Parathyroid adenoma (tissue), 2 donors: ENCODE data around the gene ACOT7.
"Not testable (repeated sequence)": the region's sequence is repeated elsewhere in the genome, so short reads cannot be mapped to it uniquely, and the experiment has no call there.

Experiments used
- H2AFZ ChIP-seq: fragments of 300-600 bp; sonication (generic); one replicate; pipeline ENCODE4 v1.7.0; 2017; ENCODE audit warnings: antibody characterized with exemption, mild to moderate bottlenecking
- H3K27ac ChIP-seq: fragments of 300-600 bp; sonication (generic); one replicate; pipeline ENCODE4 v1.7.0; 2017
- H3K27me3 ChIP-seq: fragments of 300-600 bp; sonication (generic); one replicate; pipeline ENCODE4 v1.7.0; 2017; ENCODE audit warnings: low read length; ENCODE audit not compliant: control insufficient read depth, insufficient read depth
- H3K36me3 ChIP-seq: fragments of 300-600 bp; sonication (generic); one replicate; pipeline ENCODE4 v1.7.0; 2017; ENCODE audit warnings: low read length; ENCODE audit not compliant: control insufficient read depth, insufficient read depth
- H3K4me1 ChIP-seq: fragments of 300-600 bp; sonication (generic); one replicate; pipeline ENCODE4 v1.7.0; 2017; ENCODE audit warnings: control low read depth
- H3K4me2 ChIP-seq: fragments of 300-600 bp; sonication (generic); one replicate; pipeline ENCODE4 v1.7.0; 2017; ENCODE audit warnings: low read length
- H3K4me3 ChIP-seq: fragments of 300-600 bp; sonication (generic); one replicate; pipeline ENCODE4 v1.7.0; 2017; ENCODE audit warnings: low read depth, low read length
- H3K79me2 ChIP-seq: fragments of 300-600 bp; sonication (generic); one replicate; pipeline ENCODE4 v1.7.0; 2017; ENCODE audit warnings: control low read depth
- H3K9ac ChIP-seq: fragments of 300-600 bp; sonication (generic); one replicate; pipeline ENCODE4 v1.7.0; 2017; ENCODE audit warnings: mild to moderate bottlenecking
- H3K9me3 ChIP-seq: fragments of 300-600 bp; sonication (generic); one replicate; pipeline ENCODE4 v1.7.0; 2017; ENCODE audit warnings: low read length; ENCODE audit not compliant: control insufficient read depth
- TF ChIP-seq, protein P1 (sequence below): fragments of 300-600 bp; sonication (generic); IDR thresholded peaks from one replicate; pipeline ENCODE4 v1.7.0; 2017; ENCODE audit warnings: antibody characterized with exemption, mild to moderate bottlenecking
- donor health status: primary hyperparathyroidism.

Gene ACOT7

DNA sequence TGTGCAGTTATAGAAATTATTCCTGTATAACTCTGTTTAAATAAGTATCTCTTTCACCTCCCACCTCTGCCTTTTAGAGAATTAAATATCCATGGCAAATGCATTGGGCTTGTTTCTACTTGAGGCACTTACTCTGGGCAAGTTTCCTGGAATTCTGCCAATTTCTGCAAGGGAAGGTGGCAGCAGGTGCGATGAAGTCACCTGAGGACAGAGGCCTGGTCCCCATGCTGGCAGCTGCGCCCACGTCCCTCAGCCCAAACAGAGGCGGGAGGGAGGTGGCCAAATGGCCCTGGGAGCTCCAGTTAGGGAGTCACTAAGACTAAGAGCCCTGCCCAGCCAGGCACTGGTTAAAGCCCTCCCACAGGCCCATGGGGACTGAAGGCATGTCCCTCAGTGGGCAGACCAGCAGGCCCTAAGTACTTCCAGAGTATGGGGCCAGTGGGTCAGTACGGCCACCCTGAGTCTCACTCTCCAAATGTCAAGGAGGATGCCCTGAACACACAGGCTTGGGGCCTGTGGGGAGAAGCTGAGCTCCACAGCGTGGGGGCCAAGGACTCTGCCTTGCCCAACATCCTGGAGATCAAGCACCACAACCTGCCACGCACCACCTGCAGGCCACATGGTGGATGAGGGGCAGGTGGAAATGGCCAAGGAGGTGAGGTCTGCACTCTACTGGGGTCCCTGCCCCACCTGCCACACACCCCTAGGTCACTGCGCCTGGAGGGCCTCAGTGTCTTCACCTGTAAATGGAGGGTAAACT, 19.4 kb downstream of the ACOT7 start:
- Histone ChIP-seq H3K36me3 (no peaks in the 10 kb centered on the region), H2AFZ (no peak overlapping the region), H3K79me2 (no peaks in the 10 kb centered on the region), H3K4me3 (no peak overlapping the region), H3K27ac (no peak overlapping the region), H3K4me2 (no peak overlapping the region), H3K4me1 (no peaks in the 10 kb centered on the region), H3K9me3 (no peaks in the 10 kb centered on the region), H3K27me3 (no peaks in the 10 kb centered on the region), H3K9ac (no peak overlapping the region)
- TF ChIP-seq, protein P1, sequence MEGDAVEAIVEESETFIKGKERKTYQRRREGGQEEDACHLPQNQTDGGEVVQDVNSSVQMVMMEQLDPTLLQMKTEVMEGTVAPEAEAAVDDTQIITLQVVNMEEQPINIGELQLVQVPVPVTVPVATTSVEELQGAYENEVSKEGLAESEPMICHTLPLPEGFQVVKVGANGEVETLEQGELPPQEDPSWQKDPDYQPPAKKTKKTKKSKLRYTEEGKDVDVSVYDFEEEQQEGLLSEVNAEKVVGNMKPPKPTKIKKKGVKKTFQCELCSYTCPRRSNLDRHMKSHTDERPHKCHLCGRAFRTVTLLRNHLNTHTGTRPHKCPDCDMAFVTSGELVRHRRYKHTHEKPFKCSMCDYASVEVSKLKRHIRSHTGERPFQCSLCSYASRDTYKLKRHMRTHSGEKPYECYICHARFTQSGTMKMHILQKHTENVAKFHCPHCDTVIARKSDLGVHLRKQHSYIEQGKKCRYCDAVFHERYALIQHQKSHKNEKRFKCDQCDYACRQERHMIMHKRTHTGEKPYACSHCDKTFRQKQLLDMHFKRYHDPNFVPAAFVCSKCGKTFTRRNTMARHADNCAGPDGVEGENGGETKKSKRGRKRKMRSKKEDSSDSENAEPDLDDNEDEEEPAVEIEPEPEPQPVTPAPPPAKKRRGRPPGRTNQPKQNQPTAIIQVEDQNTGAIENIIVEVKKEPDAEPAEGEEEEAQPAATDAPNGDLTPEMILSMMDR, result no peak

DNA sequence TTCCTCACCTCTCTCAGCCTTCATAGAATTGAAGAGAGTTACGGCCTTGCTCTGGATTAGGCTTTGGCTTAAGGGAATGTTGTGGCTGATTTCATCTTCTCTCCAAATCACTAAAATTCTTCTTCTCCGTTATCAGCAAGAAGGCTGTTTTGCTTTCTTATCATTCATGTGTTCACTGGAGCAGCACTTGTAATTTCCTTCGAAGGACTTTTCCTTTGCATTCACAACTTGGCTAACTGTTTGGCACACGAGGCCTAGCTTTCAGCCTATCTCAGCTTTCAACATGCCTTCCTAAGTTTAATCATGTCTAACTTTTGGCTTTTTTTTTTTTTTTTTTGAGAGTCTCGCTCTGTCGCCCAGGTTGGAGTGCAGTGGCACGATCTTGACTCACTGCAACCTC, 21.3 kb downstream of the ACOT7 start:
- peak overlapping the region; percentile 6 for H3K4me2 ChIP-seq
- not testable (repeated sequence) for H3K4me3 ChIP-seq, H3K9me3 ChIP-seq, H3K27me3 ChIP-seq, H3K79me2 ChIP-seq, H3K27ac ChIP-seq, H3K36me3 ChIP-seq, H3K9ac ChIP-seq, H3K4me1 ChIP-seq
- H2AFZ ChIP-seq, result peak overlapping the region; percentile 58

DNA sequence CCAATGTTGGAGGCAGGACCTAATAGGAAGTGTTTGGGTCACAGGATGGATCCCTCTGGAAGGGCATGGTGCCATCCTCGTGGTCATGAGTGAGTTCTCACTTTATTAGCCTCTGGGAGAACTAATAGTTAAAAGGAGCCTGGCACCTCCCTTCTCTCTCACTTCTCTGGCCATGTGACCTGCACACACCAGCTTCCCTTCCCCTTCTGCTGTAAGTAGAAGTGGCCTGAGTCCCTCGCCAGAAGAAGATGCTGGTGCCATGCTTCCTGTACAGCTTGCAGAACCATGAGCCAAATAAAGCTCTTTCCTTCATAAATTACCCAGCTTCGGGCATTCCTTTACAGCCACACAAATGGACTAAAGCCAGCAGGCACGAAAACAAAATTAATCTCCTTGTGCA, 23.6 kb downstream of the ACOT7 start:
- H3K36me3 ChIP-seq, result no peaks in the 10 kb centered on the region
- TF ChIP-seq, protein P1, result no peak
- H3K4me1 ChIP-seq, result no peaks in the 10 kb centered on the region
- no peak overlapping the region for H3K4me2 ChIP-seq
- H2AFZ ChIP-seq, result no peak overlapping the region
- no peak overlapping the region for H3K9ac ChIP-seq
- no peaks in the 10 kb centered on the region for H3K27me3 ChIP-seq
- no peaks in the 10 kb centered on the region for H3K79me2 ChIP-seq
- no peak overlapping the region for H3K27ac ChIP-seq
- no peak overlapping the region for H3K4me3 ChIP-seq
- H3K9me3 ChIP-seq, result no peaks in the 10 kb centered on the region

DNA sequence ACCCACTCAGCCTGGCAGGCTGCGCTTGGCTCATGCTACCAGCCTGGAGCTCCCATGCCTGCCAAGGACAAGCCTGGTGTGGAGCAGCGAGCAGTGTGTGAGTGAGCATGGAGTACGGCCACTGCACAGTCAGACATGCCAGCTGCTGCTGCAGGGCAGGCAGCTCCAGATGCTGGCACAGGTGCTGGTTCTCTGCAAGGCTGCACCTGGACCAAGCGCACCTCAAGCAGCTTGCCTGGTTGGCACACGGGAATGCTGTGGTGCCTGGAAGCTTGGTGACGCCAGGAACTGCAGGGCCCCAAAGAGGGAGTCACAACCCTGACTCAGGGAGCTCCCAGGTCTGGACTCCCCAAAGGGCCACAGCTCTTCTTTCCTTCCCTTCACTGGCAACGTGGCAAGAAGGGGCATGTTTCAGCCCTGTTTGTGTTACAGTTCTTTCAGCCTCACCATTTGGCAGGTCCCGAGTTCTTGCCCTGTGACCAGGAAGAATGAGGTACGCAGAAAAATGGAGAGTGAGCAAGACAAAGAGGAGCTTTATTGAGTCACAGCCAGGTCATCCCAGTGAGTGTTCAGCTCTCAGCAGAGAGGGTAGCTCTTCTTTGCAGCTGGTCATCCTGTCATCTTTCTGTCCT, 26.1 kb downstream of the ACOT7 start:
- Histone ChIP-seq H3K4me3 (no peak overlapping the region), H3K27me3 (no peaks in the 10 kb centered on the region), H3K36me3 (no peaks in the 10 kb centered on the region), H2AFZ (no peak overlapping the region), H3K27ac (no peak overlapping the region), H3K9ac (no peak overlapping the region), H3K9me3 (no peaks in the 10 kb centered on the region), H3K4me1 (no peaks in the 10 kb centered on the region), H3K4me2 (no peak overlapping the region), H3K79me2 (no peaks in the 10 kb centered on the region)
- TF ChIP-seq, protein P1, result no peak

DNA sequence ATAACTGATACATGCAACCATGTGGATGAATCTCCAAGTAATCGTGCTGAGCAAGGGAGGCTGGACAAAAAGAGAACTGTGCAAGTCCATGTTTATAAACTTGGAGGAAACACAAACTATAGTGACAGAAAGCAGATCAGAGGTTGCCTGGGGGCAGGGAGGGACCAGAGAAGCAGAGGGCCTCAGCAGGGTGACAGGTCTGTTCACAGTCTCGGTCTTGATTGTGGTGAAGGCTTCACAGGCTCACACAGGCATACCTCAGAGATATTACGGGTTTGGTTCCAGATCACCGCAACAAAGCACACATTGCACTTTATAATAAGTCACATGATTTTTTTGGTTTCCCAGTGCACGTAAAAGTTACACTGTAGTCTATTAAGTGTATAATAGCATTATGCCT, 28.5 kb downstream of the ACOT7 start:
- H3K36me3 ChIP-seq, result no peaks in the 10 kb centered on the region
- H3K9me3 ChIP-seq, result no peaks in the 10 kb centered on the region
- peaks cover 7% of the 10 kb centered on the region for H3K4me1 ChIP-seq

More for the DNA sequence above, 28.5 kb downstream of the ACOT7 start:
- Histone ChIP-seq H3K9ac (no peak overlapping the region), H3K4me3 (no peak overlapping the region), H3K79me2 (no peaks in the 10 kb centered on the region), H3K27ac (no peak overlapping the region), H3K4me2 (no peak overlapping the region), H3K27me3 (no peaks in the 10 kb centered on the region), H2AFZ (no peak overlapping the region)
- TF ChIP-seq, protein P1, result no peak
